ENCODE measurements around the gene CXCL3.

Gene CXCL3

DNA sequence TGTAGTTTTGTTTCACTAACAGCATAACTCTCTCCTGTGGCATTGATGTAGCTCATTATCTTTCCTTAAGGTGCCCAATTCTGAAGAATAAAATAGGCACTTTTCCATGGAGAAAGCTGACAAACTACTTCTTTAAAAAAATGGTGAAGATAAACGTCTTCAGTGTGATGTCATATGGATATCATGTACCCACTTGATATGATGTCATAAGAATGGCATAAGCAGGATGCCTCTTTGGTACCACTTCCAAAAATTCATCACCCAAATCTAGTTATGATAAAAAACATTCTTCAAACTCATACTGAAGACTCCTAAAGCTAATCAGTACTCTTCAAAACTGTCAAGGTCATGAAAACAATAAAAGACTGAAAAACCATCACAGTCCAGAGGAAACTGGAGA, 2.9 kb upstream of the CXCL3 start:
- no peaks in the 10 kb centered on the region for H3K9me3 Mint-ChIP-seq

DNA sequence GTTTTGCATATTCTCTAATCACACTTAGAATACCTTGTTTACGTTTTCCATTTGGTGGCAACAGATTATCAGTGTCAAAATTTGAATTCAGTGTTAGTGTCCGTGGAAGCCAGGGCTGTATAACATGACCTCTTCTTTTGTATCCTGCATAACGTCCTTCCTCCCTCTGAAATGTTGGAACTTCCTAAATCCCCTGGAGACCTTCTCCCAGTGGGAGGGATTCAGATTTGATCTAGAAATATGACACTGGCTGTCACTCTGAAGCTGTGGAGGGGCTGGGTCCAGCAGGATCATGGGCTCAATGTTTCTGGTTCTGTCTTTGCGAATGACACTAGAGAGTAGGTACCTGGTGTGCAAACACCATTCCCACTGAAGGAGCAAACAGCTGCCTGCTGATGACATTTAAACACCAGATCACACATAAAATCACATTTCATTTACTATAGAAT, 850 bp upstream of the CXCL3 start:
- H3K36me3 Mint-ChIP-seq (ENCODE audit: low read depth): no peaks in the 10 kb centered on the region
- peak overlapping the region; percentile 75 for H3K4me3 Mint-ChIP-seq
- no peaks in the 10 kb centered on the region for H3K9me3 Mint-ChIP-seq
- peaks cover 59% of the 10 kb centered on the region for H3K27me3 Mint-ChIP-seq (ENCODE audit: low read depth)
- no peak overlapping the region for H3K27ac Mint-ChIP-seq
- H3K4me1 Mint-ChIP-seq (ENCODE audit: low read depth): peaks cover 8% of the 10 kb centered on the region

More for the DNA sequence above, 2.9 kb upstream of the CXCL3 start:
- Mint-ChIP-seq H3K36me3 (ENCODE audit: low read depth) (no peaks in the 10 kb centered on the region), H3K27ac (no peak overlapping the region), H3K27me3 (ENCODE audit: low read depth) (peaks cover 46% of the 10 kb centered on the region), H3K4me1 (ENCODE audit: low read depth) (peaks cover 8% of the 10 kb centered on the region), H3K4me3 (no peak overlapping the region)

DNA sequence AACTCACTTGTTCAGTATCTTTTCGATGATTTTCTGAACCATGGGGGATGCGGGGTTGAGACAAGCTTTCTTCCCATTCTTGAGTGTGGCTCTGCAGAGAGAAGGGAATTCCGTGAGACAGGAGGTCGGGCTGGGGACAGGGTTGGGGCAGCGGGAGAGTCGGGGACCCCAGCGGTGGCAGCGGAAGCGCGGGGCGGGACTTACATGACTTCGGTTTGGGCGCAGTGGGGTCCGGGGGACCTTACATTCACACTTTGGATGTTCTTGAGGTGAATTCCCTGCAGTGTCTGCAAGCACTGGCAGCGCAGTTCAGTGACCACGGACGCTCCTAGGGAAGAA, 434 bp downstream of the CXCL3 start:
- Mint-ChIP-seq H3K4me3 (peak overlapping the region; percentile 83), H3K9me3 (no peaks in the 10 kb centered on the region), H3K27me3 (ENCODE audit: low read depth) (peaks cover 59% of the 10 kb centered on the region), H3K27ac (no peak overlapping the region), H3K36me3 (ENCODE audit: low read depth) (no peaks in the 10 kb centered on the region), H3K4me1 (ENCODE audit: low read depth) (peaks cover 8% of the 10 kb centered on the region)

DNA sequence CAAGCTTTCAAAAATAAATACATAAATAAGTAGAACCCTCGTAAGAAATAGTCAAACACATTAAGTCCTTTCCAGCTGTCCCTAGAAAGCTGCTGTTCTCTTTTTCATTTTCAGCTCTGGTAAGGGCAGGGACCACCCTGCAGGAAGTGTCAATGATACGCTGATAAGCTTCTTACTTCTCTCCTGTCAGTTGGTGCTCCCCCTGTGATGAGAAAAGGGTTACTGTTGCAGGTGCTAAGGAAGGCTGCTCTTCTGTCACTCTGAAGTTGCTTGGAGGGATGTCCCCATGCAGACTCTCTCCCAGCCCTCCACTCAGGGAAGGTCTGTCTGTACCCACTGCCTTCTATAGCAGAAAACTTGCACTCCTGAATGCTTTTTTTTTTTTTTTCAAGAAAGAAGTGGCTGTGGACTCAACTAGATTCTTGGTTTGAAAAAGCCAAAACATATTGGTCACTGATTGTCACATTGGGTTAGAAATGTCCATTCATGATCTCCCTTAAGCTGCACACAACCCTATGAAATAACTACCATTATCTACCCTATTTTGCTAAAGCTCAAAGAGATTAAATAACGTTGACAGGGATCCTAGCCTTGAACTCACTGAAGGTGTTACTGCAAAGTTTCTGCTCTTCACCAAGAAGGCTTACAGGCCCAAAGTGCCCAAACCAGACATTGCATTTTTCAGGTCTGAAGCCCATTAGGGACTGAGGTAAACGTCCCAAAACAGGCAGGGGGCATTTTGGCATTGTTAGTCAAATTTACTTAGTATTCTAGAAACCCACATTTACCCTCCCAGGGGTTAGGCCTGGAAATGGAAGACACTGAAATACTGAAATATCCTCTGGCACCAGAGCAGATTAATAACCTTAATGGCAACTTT, 1.2 kb downstream of the CXCL3 start:
- Mint-ChIP-seq H3K9me3 (no peaks in the 10 kb centered on the region), H3K27me3 (ENCODE audit: low read depth) (peaks cover 58% of the 10 kb centered on the region), H3K4me3 (peak overlapping the region; percentile 83), H3K36me3 (ENCODE audit: low read depth) (no peaks in the 10 kb centered on the region), H3K4me1 (ENCODE audit: low read depth) (peaks cover 8% of the 10 kb centered on the region), H3K27ac (no peak overlapping the region)

DNA sequence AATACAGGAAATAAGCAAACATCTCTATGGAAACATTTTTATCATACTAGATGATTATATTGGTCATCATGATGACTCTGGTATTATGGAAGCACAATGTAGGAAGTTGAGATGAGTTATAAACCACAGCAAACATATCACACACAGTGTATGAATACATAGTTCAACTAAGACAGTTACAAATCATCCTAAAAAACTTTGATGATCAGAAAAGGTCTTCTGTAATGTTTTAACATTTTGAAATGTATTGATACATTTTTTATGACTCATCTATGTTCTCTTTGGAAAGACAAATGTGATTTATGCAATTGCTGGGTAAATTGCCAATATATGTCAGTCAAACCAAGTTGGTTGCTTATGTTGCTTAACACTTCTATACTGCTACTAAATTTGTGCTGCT, 4.8 kb downstream of the CXCL3 start:
- no peaks in the 10 kb centered on the region for H3K9me3 Mint-ChIP-seq
- H3K4me1 Mint-ChIP-seq (ENCODE audit: low read depth): peaks cover 3% of the 10 kb centered on the region
- H3K27me3 Mint-ChIP-seq (ENCODE audit: low read depth): peaks cover 27% of the 10 kb centered on the region
- no peak overlapping the region for H3K27ac Mint-ChIP-seq
- H3K4me3 Mint-ChIP-seq: no peak overlapping the region
- no peaks in the 10 kb centered on the region for H3K36me3 Mint-ChIP-seq (ENCODE audit: low read depth)

DNA sequence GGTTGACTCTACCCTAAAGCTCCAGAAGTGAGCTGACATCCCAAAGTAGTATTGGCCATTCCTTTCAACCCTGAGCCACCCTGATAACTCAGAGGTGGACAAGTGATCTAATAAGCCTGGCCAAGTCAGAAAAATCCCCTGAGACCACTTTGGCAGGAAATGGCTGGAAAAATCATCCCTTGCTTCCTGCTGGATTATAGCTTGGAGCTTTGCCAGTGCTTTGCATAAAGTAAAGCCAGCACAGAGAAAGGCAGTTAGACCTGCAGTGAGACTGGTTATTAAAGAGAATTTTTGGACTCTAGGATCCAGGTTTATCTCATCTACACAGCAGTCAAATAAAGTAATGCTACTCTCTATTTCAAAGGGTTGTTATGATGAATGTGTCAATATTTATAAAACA, 6.4 kb downstream of the CXCL3 start:
- no peak overlapping the region for H3K4me3 Mint-ChIP-seq
- H3K9me3 Mint-ChIP-seq: no peaks in the 10 kb centered on the region
- H3K27ac Mint-ChIP-seq: no peak overlapping the region
- no peaks in the 10 kb centered on the region for H3K36me3 Mint-ChIP-seq (ENCODE audit: low read depth)
- peaks cover 16% of the 10 kb centered on the region for H3K27me3 Mint-ChIP-seq (ENCODE audit: low read depth)
- H3K4me1 Mint-ChIP-seq (ENCODE audit: low read depth): no peaks in the 10 kb centered on the region

DNA sequence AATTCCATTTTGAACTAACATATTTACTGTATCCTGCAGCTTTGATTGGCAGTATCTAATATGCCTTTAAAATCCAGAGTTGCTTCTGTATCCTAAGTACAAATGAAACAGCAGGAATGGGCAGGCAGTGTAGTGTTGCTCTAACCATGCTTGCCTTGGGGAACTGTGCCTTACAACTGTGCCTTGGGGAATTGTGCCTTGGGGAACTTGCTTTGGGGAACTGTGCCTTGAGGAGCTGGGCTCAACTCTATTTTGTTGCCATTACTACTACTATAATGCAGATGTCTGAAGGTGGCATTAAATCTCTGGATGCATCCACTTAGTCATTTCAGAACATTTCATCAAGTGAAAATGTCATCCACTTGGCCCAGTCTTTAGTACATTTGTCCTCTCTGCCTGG, 6.9 kb downstream of the CXCL3 start:
- H3K4me3 Mint-ChIP-seq: no peak overlapping the region
- no peaks in the 10 kb centered on the region for H3K4me1 Mint-ChIP-seq (ENCODE audit: low read depth)
- no peaks in the 10 kb centered on the region for H3K9me3 Mint-ChIP-seq
- no peaks in the 10 kb centered on the region for H3K36me3 Mint-ChIP-seq (ENCODE audit: low read depth)
- H3K27ac Mint-ChIP-seq: no peak overlapping the region
- H3K27me3 Mint-ChIP-seq (ENCODE audit: low read depth): peaks cover 14% of the 10 kb centered on the region

DNA sequence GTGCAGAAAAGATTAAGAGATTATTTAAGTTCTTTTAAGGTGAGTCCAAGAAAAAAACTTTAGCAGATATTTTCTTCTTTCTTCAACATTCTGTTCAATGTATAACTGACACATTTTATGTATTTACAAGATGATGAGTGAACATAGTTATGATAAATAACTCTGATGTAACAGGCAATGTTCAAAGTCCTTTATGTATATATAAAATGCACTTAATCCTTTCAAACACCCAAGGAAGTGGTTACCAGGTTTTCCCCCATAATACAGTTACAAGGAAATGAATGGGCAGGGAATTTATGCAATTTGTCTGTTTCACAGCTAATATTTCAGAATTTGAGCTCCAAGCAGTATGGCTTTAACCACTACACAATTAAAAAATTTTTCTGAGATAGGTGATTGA, 8.2 kb downstream of the CXCL3 start:
- no peaks in the 10 kb centered on the region for H3K9me3 Mint-ChIP-seq
- H3K27ac Mint-ChIP-seq: no peak overlapping the region

DNA sequence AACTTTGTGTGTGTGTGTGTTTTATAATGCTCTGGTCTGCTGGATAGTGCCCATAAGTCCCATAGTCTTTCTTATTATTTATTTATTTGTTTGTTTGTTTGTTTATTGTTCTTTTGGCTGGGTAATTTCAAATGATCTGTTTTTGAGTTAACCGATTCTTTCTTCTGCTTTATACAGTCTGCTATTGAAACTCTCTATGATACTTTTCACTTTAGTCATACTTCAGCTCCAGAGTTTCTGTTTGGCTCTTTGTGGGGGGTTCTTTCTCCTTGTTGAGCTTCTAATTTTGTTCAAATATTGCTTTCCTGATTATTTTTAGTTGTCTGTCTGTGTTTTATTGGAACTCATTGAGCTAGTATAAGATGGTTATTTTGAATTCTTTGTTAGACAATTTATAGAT, 10.0 kb downstream of the CXCL3 start:
- Mint-ChIP-seq H3K4me1 (ENCODE audit: low read depth) (no peaks in the 10 kb centered on the region), H3K27ac (no peak overlapping the region), H3K27me3 (ENCODE audit: low read depth) (no peaks in the 10 kb centered on the region), H3K36me3 (ENCODE audit: low read depth) (no peaks in the 10 kb centered on the region), H3K4me3 (no peak overlapping the region), H3K9me3 (no peaks in the 10 kb centered on the region)

More for the DNA sequence above, 8.2 kb downstream of the CXCL3 start:
- no peak overlapping the region for H3K4me3 Mint-ChIP-seq
- H3K4me1 Mint-ChIP-seq (ENCODE audit: low read depth): no peaks in the 10 kb centered on the region
- peaks cover 3% of the 10 kb centered on the region for H3K27me3 Mint-ChIP-seq (ENCODE audit: low read depth)
- no peaks in the 10 kb centered on the region for H3K36me3 Mint-ChIP-seq (ENCODE audit: low read depth)

DNA sequence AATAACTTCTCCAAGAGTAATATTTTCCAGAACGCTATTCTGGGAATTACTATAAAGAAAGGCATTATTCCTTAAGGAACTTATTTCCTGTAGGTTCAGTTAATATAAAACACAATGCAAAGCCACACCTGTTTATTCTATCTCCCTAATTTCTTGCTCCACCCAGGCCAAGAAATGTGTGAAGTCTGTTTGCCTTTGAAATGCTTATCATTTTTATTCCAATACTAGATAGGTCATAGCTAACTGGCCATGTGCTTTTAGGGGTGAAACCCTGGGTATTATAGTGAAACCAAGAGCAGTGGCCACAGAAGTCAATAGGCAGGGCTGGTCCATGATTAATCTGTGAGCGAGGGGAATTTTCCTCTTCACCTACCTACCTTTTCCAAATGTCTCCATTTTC, 14.8 kb downstream of the CXCL3 start:
- Mint-ChIP-seq H3K9me3 (no peaks in the 10 kb centered on the region), H3K36me3 (ENCODE audit: low read depth) (no peaks in the 10 kb centered on the region), H3K4me1 (ENCODE audit: low read depth) (peaks cover under 1% of the 10 kb centered on the region), H3K27me3 (ENCODE audit: low read depth) (no peaks in the 10 kb centered on the region), H3K4me3 (no peak overlapping the region), H3K27ac (no peak overlapping the region)

DNA sequence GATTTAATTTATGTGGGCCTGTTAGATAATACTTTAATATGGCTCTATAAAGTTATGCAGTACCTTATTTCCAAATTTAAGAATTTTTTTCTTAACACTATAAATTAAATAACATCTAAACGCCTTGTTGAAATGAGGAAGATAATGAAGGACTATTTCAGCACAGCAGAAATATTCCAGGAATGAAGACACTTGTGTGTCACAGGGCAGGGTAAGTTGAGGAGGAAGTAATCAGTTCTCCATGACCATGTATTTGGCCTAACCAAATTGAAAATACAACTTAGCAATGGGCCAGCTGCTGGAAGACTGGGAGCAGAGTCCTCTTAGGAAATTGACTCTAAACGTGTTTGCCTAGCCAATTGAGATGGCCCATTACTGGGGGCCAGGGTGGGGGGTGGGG, 16.9 kb downstream of the CXCL3 start:
- Mint-ChIP-seq H3K9me3 (no peaks in the 10 kb centered on the region), H3K27me3 (ENCODE audit: low read depth) (no peaks in the 10 kb centered on the region), H3K27ac (no peak overlapping the region), H3K36me3 (ENCODE audit: low read depth) (no peaks in the 10 kb centered on the region), H3K4me3 (no peak overlapping the region), H3K4me1 (ENCODE audit: low read depth) (peaks cover 3% of the 10 kb centered on the region)

DNA sequence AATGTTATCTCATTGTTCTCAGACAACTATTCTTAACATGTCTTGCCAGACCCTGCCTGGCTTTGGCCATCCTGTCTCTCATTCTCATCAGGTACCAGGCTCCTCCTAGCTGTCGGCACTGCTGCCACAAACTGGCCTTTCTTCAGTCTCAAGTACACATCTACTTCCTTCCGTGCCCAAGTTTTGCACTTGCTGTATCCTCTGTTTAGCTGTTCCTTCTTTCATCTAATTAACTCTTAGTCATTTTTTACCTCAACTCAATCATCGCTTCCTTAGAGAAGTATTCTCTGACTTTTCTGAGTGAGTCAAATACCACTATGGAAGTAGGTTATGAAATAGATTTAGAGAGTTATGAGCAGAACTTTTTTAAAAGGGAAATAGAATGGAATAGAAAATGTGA, 19.7 kb downstream of the CXCL3 start:
- Mint-ChIP-seq H3K4me3 (no peak overlapping the region), H3K9me3 (no peaks in the 10 kb centered on the region), H3K27ac (no peak overlapping the region), H3K36me3 (ENCODE audit: low read depth) (no peaks in the 10 kb centered on the region), H3K27me3 (ENCODE audit: low read depth) (no peaks in the 10 kb centered on the region), H3K4me1 (ENCODE audit: low read depth) (peaks cover 12% of the 10 kb centered on the region)

DNA sequence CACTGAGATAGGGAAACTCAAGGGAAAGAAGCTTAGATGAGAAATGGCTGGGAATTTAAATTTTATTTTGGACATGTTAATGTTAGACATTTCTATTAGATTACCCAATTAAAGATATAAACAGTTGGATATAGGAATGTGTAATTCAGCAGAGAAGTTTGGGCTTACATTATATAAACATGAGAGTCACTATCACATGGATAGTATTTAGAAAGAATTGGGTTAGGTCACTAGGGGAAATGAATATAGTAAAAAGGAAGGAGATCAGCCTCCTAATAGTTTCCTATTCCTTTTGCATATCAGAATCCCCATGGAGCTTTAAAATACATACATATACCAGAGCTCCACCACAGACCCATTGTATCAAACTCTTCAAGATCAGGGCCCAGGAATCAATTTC, 20.4 kb downstream of the CXCL3 start:
- Mint-ChIP-seq H3K4me1 (ENCODE audit: low read depth) (peaks cover 12% of the 10 kb centered on the region), H3K27me3 (ENCODE audit: low read depth) (no peaks in the 10 kb centered on the region), H3K9me3 (no peaks in the 10 kb centered on the region), H3K27ac (no peak overlapping the region), H3K4me3 (no peak overlapping the region), H3K36me3 (ENCODE audit: low read depth) (no peaks in the 10 kb centered on the region)

DNA sequence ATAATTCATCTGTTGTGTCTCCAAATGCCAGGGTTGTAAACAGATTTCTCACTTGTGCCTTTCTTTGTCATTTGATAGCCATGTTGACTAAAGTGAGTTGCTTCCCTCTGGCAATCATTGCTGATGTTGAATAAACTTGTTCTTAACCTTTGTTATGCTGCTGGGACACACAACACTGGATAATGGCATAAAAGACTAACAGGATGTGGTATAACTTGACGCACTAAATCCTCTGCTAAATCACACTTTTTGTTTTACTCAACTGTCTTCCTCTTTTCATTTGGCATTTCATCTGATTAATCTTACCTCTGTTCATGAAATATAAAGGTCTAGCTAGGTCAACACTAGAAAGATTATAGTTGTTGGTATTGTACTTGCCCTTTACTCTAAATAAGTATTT, 22.4 kb downstream of the CXCL3 start:
- H3K4me1 Mint-ChIP-seq (ENCODE audit: low read depth): peaks cover 12% of the 10 kb centered on the region
- H3K36me3 Mint-ChIP-seq (ENCODE audit: low read depth): no peaks in the 10 kb centered on the region
- no peaks in the 10 kb centered on the region for H3K27me3 Mint-ChIP-seq (ENCODE audit: low read depth)
- no peak overlapping the region for H3K4me3 Mint-ChIP-seq
- H3K9me3 Mint-ChIP-seq: no peaks in the 10 kb centered on the region
- H3K27ac Mint-ChIP-seq: no peak overlapping the region

DNA sequence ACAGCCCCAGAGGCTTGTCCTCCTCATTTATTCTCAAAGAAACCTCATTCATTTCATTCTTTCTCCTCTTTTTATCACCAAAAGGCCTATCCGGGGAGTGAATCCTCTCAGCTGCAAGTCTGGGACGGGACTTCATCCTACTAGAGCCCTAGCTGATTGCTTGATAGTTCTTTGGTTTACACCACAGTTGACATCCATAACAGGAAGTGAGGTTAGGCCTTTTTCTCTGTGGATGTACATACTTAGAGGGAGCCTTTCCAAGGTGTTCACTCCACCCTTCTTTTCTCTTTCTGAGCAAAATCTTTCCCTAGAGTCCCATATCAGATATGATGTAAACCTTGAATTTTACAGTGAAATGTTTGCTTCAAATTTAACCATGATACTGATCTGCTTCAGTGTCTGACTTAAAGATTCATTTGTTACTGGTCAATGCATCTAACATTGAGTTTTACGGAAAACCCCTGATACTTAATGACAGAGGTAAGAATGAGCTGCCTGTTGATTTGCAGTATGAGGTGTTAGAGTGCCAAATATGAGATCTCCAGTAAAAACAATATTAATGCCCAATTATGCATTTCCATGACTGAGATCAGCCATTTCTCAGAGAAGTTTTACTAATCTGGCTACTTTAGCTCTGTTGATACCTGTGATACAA, 23.2 kb downstream of the CXCL3 start:
- no peaks in the 10 kb centered on the region for H3K9me3 Mint-ChIP-seq
- H3K27me3 Mint-ChIP-seq (ENCODE audit: low read depth): peaks cover 4% of the 10 kb centered on the region
- H3K4me3 Mint-ChIP-seq: no peak overlapping the region
- no peaks in the 10 kb centered on the region for H3K36me3 Mint-ChIP-seq (ENCODE audit: low read depth)
- H3K27ac Mint-ChIP-seq: no peak overlapping the region
- peaks cover 12% of the 10 kb centered on the region for H3K4me1 Mint-ChIP-seq (ENCODE audit: low read depth)
